Neuronal stem cell (in vitro differentiated cells): ENCODE measurements around the gene URM1.

Experiments
- DNase-seq: peaks from one replicate; pipeline ENCODE4 v3.0.0-alpha.2; 2013; ENCODE audit warnings: low spot score
- H2AFZ ChIP-seq: one replicate; pipeline ENCODE4 v1.6.1; 2013; ENCODE audit warnings: mild to moderate bottlenecking, low read length, inconsistent platforms
- H2AK5ac ChIP-seq: 2 replicates; pipeline ENCODE4 v1.6.1; 2013; ENCODE audit warnings: low read depth, mild to moderate bottlenecking, inconsistent platforms, low read length, moderate library complexity, mixed read lengths
- H2BK120ac ChIP-seq: 2 replicates; pipeline ENCODE4 v1.6.1; 2013; ENCODE audit warnings: low read depth, mild to moderate bottlenecking, inconsistent platforms, low read length, moderate library complexity, mixed read lengths
- H2BK12ac ChIP-seq: one replicate; pipeline ENCODE4 v1.6.1; 2013; ENCODE audit warnings: low read length, inconsistent platforms
- H2BK15ac ChIP-seq: 2 replicates; pipeline ENCODE4 v1.6.1; 2013; ENCODE audit warnings: mild to moderate bottlenecking, low read length, inconsistent platforms, mixed read lengths
- H2BK5ac ChIP-seq: one replicate; pipeline ENCODE4 v1.6.1; 2013; ENCODE audit warnings: inconsistent platforms, mild to moderate bottlenecking, low read length, moderate library complexity
- H3K14ac ChIP-seq: one replicate; pipeline ENCODE4 v1.6.1; 2013; ENCODE audit warnings: low read length, inconsistent platforms
- H3K18ac ChIP-seq: 2 replicates; pipeline ENCODE4 v1.6.1; 2013; ENCODE audit warnings: low read length, inconsistent platforms
- H3K23ac ChIP-seq: 2 replicates; pipeline ENCODE4 v1.6.1; 2013; ENCODE audit warnings: low read depth, mild to moderate bottlenecking, mixed read lengths, low read length, inconsistent platforms; ENCODE audit not compliant: poor library complexity
- H3K27ac ChIP-seq: replicated peaks from 3 replicates; pipeline ENCODE4 v1.5.1; 2013; ENCODE audit warnings: low read length, inconsistent platforms
- H3K27me3 ChIP-seq, 3 experiments: 2 replicates each; pipeline ENCODE4 v1.6.1; 2013; ENCODE audit warnings: low read length in 3 of 3, mild to moderate bottlenecking in 2 of 3, inconsistent platforms in 1 of 3, low read depth in 1 of 3, mixed read lengths in 1 of 3, moderate library complexity in 1 of 3; ENCODE audit not compliant: control insufficient read depth in 3 of 3, insufficient read depth in 3 of 3
- H3K36me3 ChIP-seq, 2 donors: replicated peaks in 1 of 2; 2 replicates each; pipeline ENCODE4 v1.6.1; 2013; ENCODE audit warnings: low read length in 2 of 2; ENCODE audit not compliant: control insufficient read depth in 2 of 2, insufficient read depth in 2 of 2
- H3K4ac ChIP-seq: 2 replicates; pipeline ENCODE4 v1.6.1; 2013; ENCODE audit warnings: inconsistent platforms, mild to moderate bottlenecking, low read length, moderate library complexity
- H3K4me1 ChIP-seq, 2 donors: 1 replicate in 1 of 2; 2 replicates in 1 of 2; pipeline ENCODE4 v1.6.1; 2013; ENCODE audit warnings: low read length in 2 of 2, low read depth in 1 of 2; ENCODE audit not compliant: control insufficient read depth in 2 of 2, insufficient read depth in 1 of 2
- H3K4me2 ChIP-seq: one replicate; pipeline ENCODE4 v1.6.1; 2013; ENCODE audit warnings: mild to moderate bottlenecking, low read length, inconsistent platforms; ENCODE audit not compliant: insufficient read depth, poor library complexity, severe bottlenecking
- H3K4me3 ChIP-seq, 2 donors: 2 replicates each; pipeline ENCODE4 v1.5.1; 2013; ENCODE audit warnings: low read length in 2 of 2, mild to moderate bottlenecking in 2 of 2, inconsistent platforms in 1 of 2, moderate library complexity in 1 of 2
- H3K79me1 ChIP-seq: one replicate; pipeline ENCODE4 v1.6.1; 2013; ENCODE audit warnings: low read depth, mild to moderate bottlenecking, inconsistent platforms, low read length, moderate library complexity
- H3K9ac ChIP-seq: one replicate; pipeline ENCODE4 v1.6.1; 2013; ENCODE audit warnings: mild to moderate bottlenecking, low read depth, low read length, inconsistent platforms; ENCODE audit not compliant: poor library complexity
- H3K9me3 ChIP-seq, 2 donors: replicated peaks in 1 of 2; 2 replicates each; pipeline versions ENCODE3 to v1.6.1; 2013; ENCODE audit warnings: low read length in 2 of 2, mild to moderate bottlenecking in 2 of 2, inconsistent platforms in 1 of 2, low read depth in 1 of 2, mixed read lengths in 1 of 2, moderate library complexity in 1 of 2; ENCODE audit not compliant: control insufficient read depth in 2 of 2, insufficient read depth in 1 of 2
- H4K8ac ChIP-seq: one replicate; pipeline ENCODE4 v1.6.1; 2013; ENCODE audit warnings: low read depth, mild to moderate bottlenecking, inconsistent platforms, low read length, moderate library complexity
- H4K91ac ChIP-seq: one replicate; pipeline ENCODE4 v1.6.1; 2013; ENCODE audit warnings: low read length, low read depth, mild to moderate bottlenecking, inconsistent platforms; ENCODE audit not compliant: poor library complexity
- WGBS, 2 donors: extraction: QIAGEN DNeasy Blood & Tissue Kit; methylation state at CpG; one replicate each; pipeline ENCODE4 v1.1.7; 2013; ENCODE audit warnings: missing lambda C conversion rate in 2 of 2, mixed read lengths in 1 of 2; ENCODE audit not compliant: insufficient read length in 2 of 2, insufficient replicate concordance in 1 of 2; ENCODE audit errors: extremely low coverage in 2 of 2; 5-methylcytosine and 5-hydroxymethylcytosine counted together

URM1 gene

GRCh38 chr9:128438343-128439109 lies 67.4 kb downstream of the URM1 start:
- H3K14ac ChIP-seq, result no peak overlapping the region
- H3K9me3 ChIP-seq, result no peaks in the 10 kb centered on the region
- H2AK5ac ChIP-seq, result peak overlapping the region; percentile 78
- H3K18ac ChIP-seq, result peak overlapping the region; percentile 87
- WGBS, 2 donors, result no CpG with 5 or more reads among the region's 12 CpGs
- H2BK5ac ChIP-seq, result peak overlapping the region; percentile 10
- peak overlapping the region; percentile 55 for H2AFZ ChIP-seq
- H2BK12ac ChIP-seq, result no peak overlapping the region
- peaks cover 0 to 18% of the 10 kb centered on the region in 2 donors for H3K36me3 ChIP-seq
- H3K9ac ChIP-seq, result peak overlapping the region; percentile 51
- peak overlapping the region; percentile 3 for H2BK15ac ChIP-seq
- no peaks in the 10 kb centered on the region for H3K79me1 ChIP-seq
- no peak overlapping the region for H3K4me3 ChIP-seq
- H3K4ac ChIP-seq, result no peak overlapping the region
- H3K4me1 ChIP-seq, result no peaks in the 10 kb centered on the region
- H2BK120ac ChIP-seq, result no peak overlapping the region
- H4K91ac ChIP-seq, result no peak overlapping the region
- H3K4me2 ChIP-seq, result no peak overlapping the region
- peak; percentile 77 for DNase-seq
- no peak overlapping the region for H4K8ac ChIP-seq
- H3K23ac ChIP-seq, result no peak overlapping the region
- H3K27me3 ChIP-seq, result no peaks in the 10 kb centered on the region
- H3K27ac ChIP-seq, result no peak overlapping the region

GRCh38 chr9:128439273-128439672 lies 68.1 kb downstream of the URM1 start:
- no peak overlapping the region for H3K4ac ChIP-seq
- H3K36me3 ChIP-seq, result peaks cover 0 to 18% of the 10 kb centered on the region in 2 donors
- H2AFZ ChIP-seq, result no peak overlapping the region
- H2BK5ac ChIP-seq, result no peak overlapping the region
- H2BK15ac ChIP-seq, result no peak overlapping the region
- no peaks in the 10 kb centered on the region for H3K9me3 ChIP-seq
- peak overlapping the region; percentile 80 for H3K18ac ChIP-seq
- no peak overlapping the region for H3K14ac ChIP-seq
- H3K4me3 ChIP-seq, result no peak overlapping the region
- DNase-seq, result no peak
- no peak overlapping the region for H3K9ac ChIP-seq
- H2BK12ac ChIP-seq, result no peak overlapping the region
- WGBS, 2 donors, result no CpG with 5 or more reads among the region's 7 CpGs
- H2BK120ac ChIP-seq, result no peak overlapping the region
- no peak overlapping the region for H3K23ac ChIP-seq
- no peaks in the 10 kb centered on the region for H3K79me1 ChIP-seq
- no peak overlapping the region for H3K27ac ChIP-seq
- H2AK5ac ChIP-seq, result no peak overlapping the region
- H3K4me2 ChIP-seq, result no peak overlapping the region
- no peak overlapping the region for H4K91ac ChIP-seq
- H3K27me3 ChIP-seq, result no peaks in the 10 kb centered on the region
- no peak overlapping the region for H4K8ac ChIP-seq
- no peaks in the 10 kb centered on the region for H3K4me1 ChIP-seq
